H7 (cell line): ENCODE data around the gene CNTFR. TPM values are rescaled to one million over a fixed set of nuclear protein-coding genes. Genes with fewer than 3 reads are reported as not detected.

Experiments
- DNase-seq: peaks from one replicate; pipeline ENCODE4 v3.0.0; 2012
- H3K27me3 ChIP-seq: 2 replicates; pipeline ENCODE4 v1.6.0; 2011; ENCODE audit warnings: mild to moderate bottlenecking, low read length; ENCODE audit not compliant: control insufficient read depth, insufficient read depth
- H3K36me3 ChIP-seq: replicated peaks from 2 replicates; pipeline ENCODE4 v1.5.1; 2011; ENCODE audit warnings: low read length; ENCODE audit not compliant: control insufficient read depth, insufficient read depth
- H3K4me3 ChIP-seq: 2 replicates; pipeline ENCODE4 v1.5.1; 2011; ENCODE audit warnings: low read depth, mild to moderate bottlenecking, control low read depth, low read length, moderate library complexity; ENCODE audit not compliant: insufficient read depth
- total RNA-seq: library from RNA; depleted of rRNA; stranded (reverse); fragments of >200 nt; shearing (Covaris generic); gene quantifications from 2 replicates; pipeline ENCODE4 v1.2.3, GENCODE V29; 2014

CNTFR gene
- total RNA-seq, 1 experiment from 2014 or later = 43.2 TPM

DNA sequence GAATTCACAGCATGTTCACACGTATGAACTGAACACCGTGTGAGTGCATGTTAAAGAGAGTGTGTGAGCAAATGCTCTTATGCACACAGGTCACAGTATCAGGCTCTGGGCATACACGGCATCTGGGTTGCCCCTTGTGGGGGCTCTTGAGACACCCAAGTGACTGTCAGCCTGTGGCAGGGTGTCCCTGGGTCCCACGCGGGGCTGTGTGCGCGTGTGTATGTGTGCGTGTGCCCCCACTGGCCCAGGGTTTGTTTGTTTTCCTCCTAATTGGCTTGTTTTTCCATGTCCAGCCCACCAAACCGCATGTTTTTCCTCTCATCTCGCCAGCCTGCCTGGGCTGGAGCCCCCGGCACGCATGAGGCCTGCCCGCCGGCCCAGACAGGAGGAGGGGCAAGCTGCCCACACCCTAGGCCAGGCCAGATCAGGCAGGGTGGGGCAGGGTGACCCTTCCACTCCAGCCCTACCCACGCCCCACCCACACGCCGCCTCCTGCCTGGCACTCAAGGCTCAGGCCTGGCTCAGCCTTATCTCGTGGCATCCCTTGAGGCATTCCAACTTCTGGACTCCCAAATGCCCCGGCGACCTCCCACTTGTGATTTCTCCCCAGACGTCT is 28.8 kb downstream of the CNTFR start:
- peaks cover 2% of the 10 kb centered on the region; the same call in 1 of the 2 replicates for H3K27me3 ChIP-seq

DNA sequence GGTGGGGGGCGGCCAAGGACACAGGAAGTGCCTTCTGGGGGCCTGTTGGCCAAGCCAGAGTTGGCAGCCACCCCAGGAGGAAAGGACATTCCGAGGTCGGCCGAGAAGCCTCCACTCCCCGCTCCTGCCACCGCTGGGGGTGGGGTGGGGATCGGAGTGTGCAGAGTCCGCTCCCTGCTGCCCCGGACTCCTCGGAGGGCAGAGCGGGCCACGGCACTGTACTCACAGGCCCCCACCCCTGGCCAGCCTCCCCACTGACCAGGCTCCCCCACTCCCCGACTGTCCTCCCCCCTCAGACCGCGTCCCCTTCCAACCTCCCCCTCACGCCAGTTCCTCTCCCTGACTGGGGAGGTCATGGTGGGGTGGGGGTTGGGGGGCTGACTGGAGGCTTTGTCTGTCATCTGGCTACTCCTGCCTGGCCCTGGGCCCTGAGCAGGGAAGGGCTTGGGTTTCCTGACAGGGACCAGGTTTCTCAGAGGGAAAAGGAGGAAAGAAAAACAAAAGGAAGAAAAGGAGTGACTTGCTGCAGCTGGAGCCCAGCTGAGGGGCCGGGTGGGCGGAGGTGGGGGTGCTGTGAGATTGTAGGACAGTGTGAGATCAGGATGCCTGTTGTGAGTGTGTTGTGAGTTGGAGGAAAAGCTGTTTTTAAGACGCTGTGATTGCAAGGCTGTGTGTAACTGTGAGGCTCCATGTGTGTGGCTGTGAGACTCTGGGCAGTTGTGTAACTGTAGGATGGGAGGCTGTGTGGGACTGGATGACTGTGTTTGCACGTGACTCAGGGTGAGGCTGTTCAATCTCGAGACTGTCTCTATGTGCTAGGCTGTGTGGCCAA is 29.7 kb downstream of the CNTFR start:
- no peak overlapping the region for H3K4me3 ChIP-seq
- DNase-seq = peak; percentile 87
- peaks cover 2% of the 10 kb centered on the region; the same call in 1 of the 2 replicates for H3K27me3 ChIP-seq
- H3K36me3 ChIP-seq = no peaks in the 10 kb centered on the region

More for the DNA sequence above, 28.8 kb downstream of the CNTFR start:
- no peak for DNase-seq
- Histone ChIP-seq H3K36me3 (no peaks in the 10 kb centered on the region), H3K4me3 (no peak overlapping the region)

- Histone ChIP-seq H3K27me3 (peaks cover 2% of the 10 kb centered on the region; the same call in 1 of the 2 replicates), H3K4me3 (no peak overlapping the region), H3K36me3 (no peaks in the 10 kb centered on the region)
- DNase-seq = peak; percentile 76
Observed at GRCh38 chr9:34558919-34559623, 30.5 kb downstream of the CNTFR start.

DNA sequence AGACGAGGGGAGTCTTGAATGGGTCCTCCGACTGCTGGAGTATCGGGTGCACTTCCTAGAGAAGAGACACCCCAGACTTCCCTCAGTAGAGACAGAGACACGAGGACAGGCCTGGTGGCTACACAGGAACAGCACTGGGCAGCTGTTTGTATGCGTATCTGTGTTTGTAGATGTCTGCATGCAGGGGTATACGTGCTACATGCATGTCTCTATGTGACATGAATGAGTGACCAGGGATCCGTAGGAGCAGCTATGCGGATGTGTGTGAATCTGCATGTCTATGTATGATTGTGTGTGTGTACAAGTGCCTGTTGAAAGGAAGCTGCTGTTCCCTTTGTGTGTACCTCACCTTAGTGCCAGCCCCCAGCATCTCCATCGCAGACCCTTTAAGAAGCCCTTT is 31.2 kb downstream of the CNTFR start:
- Histone ChIP-seq H3K36me3 (no peaks in the 10 kb centered on the region), H3K4me3 (no peak overlapping the region), H3K27me3 (peaks cover 2% of the 10 kb centered on the region; the same call in 1 of the 2 replicates)
- DNase-seq = no peak

GRCh38 chr9:34557426-34558321 is 31.9 kb downstream of the CNTFR start:
- peak; percentile 58 for DNase-seq
- Histone ChIP-seq H3K36me3 (no peaks in the 10 kb centered on the region), H3K4me3 (no peak overlapping the region), H3K27me3 (peaks cover 2% of the 10 kb centered on the region; the same call in 1 of the 2 replicates)

DNA sequence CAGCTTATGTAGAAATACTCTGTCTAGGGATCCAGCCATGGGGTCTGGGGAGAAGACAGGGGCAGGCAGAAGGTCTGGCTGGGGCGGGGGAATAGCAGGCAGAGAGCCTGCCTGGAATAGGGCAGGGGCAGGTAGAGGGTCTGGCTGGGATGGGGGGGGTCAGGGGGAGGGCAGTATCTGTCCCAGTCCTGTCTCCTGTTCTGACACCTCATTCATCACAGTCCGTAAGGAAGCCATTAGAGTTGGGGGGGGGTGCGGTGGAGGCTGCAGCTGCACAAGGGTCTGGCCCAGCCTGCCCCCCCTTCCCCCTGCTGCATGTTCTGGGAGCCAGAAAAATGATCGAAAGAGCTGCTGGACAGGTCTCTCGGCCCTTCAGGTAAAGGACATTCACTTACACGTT is 32.6 kb downstream of the CNTFR start:
- peak; percentile 44 for DNase-seq
- Histone ChIP-seq H3K27me3 (peaks cover 2% of the 10 kb centered on the region; the same call in 1 of the 2 replicates), H3K36me3 (no peaks in the 10 kb centered on the region), H3K4me3 (no peak overlapping the region)

- H3K36me3 ChIP-seq = no peaks in the 10 kb centered on the region
- H3K4me3 ChIP-seq = no peak overlapping the region
- H3K27me3 ChIP-seq = peaks cover 2% of the 10 kb centered on the region; the same call in 1 of the 2 replicates
- peak; percentile 70 for DNase-seq
Observed at GRCh38 chr9:34555936-34556525, 33.5 kb downstream of the CNTFR start.

DNA sequence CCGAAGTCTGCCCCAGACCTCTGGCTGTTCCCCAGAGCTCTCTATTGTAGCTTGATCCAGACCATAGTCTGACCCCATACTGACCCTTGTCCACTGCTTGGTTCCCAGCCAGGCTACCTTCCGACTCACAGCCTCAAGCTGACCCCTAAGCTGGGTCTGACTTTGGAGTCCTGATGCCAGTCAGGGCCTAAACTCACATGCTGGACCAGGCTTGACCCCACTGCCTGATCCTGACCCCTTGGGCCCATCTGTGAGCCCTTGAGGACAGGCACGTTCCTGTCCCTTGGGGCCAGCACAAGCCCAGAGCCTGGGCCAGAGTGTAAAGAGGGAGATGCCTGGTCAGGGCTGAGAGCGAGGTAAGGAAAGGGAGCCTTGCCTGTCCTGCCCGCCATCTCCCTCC is 34.0 kb downstream of the CNTFR start:
- H3K36me3 ChIP-seq = no peaks in the 10 kb centered on the region
- H3K27me3 ChIP-seq = peaks cover 2% of the 10 kb centered on the region; the same call in 1 of the 2 replicates
- no peak overlapping the region for H3K4me3 ChIP-seq
- DNase-seq = no peak

DNA sequence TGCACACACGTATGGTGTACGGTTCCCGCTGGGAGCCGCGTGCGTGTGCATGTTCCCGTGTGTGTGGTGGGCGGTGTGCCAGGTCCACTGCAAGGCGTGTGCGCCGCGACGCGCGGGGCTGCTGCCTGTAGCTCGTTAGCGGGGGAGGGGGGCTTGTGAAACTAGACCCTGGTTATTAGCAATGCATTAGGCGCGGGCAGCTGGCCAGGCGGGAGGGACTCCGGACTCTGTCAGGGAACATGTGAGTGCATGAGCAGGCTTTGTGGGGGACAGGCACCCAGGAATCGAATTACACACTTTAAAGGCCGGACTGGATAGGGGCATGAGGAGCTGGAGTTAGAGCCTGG is 34.5 kb downstream of the CNTFR start:
- no peaks in the 10 kb centered on the region for H3K36me3 ChIP-seq
- peak; percentile 69 for DNase-seq
- peaks cover 2% of the 10 kb centered on the region; the same call in 1 of the 2 replicates for H3K27me3 ChIP-seq
- no peak overlapping the region for H3K4me3 ChIP-seq

- H3K27me3 ChIP-seq = peaks cover 2% of the 10 kb centered on the region; the same call in 1 of the 2 replicates
- peak; percentile 74 for DNase-seq
Observed at GRCh38 chr9:34554211-34555001, 35.1 kb downstream of the CNTFR start.

GRCh38 chr9:34553511-34554021 is 36.0 kb downstream of the CNTFR start:
- Histone ChIP-seq H3K36me3 (no peaks in the 10 kb centered on the region), H3K27me3 (no peaks in the 10 kb centered on the region), H3K4me3 (no peak overlapping the region)
- DNase-seq = peak; percentile 65

More at GRCh38 chr9:34554211-34555001, 35.1 kb downstream of the CNTFR start:
- H3K36me3 ChIP-seq = no peaks in the 10 kb centered on the region
- H3K4me3 ChIP-seq = no peak overlapping the region

DNA sequence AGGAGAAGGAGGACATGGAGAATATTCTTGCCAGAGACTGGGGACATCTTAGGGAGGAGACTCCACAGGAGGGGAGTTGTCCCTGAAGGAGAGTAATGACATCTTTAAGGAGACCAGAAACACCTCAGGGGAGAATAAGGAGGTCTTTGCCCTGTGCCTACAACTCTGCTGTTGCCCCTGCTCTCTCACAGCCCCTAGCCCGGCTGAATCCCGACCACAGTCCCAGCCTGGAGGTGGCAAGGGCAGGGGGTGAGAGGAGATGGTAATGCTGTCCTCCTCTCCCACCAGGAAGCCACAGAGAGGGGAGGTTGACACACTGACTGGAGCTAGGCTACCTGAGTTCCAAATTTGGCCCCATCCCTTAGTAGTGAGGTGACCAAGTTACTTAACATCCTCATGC is 36.5 kb downstream of the CNTFR start:
- Histone ChIP-seq H3K4me3 (no peak overlapping the region), H3K36me3 (no peaks in the 10 kb centered on the region), H3K27me3 (no peaks in the 10 kb centered on the region)
- no peak for DNase-seq

DNA sequence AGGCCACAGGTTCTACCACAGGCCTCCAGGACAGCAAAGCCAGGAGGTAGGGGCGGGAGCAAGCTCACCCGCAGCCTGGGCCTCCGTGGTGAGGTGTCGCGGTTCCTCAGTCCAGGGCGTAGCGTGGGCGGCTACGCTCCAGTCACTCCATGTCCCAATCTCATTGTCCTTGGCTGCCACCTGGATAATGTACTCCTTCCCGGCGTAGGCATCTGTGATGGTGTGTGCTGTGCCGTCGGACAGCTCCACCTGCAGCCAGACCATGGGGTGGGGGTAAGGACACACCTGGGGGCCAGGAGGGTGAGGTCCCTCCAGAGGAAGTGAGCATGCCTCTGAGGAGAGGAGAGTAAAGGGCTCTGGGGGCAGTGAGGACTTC is 36.9 kb downstream of the CNTFR start:
- Histone ChIP-seq H3K4me3 (no peak overlapping the region), H3K36me3 (no peaks in the 10 kb centered on the region), H3K27me3 (no peaks in the 10 kb centered on the region)
- DNase-seq = no peak
